Neural cell (in vitro differentiated cells): ENCODE results near the gene MBD5.

Source experiments
- CTCF ChIP-seq: fragments of 450-650 bp; IDR thresholded peaks from 2 replicates; pipeline ENCODE4 v1.5.1; 2014; ENCODE audit warnings: antibody characterized with exemption, mild to moderate bottlenecking, moderate library complexity; ENCODE audit not compliant: poor library complexity, severe bottlenecking
- MXI1 ChIP-seq: fragments of 450-650 bp; conservative IDR thresholded peaks from 2 replicates; pipeline ENCODE4 v1.6.1; 2014; ENCODE audit warnings: antibody characterized with exemption, mild to moderate bottlenecking; ENCODE audit not compliant: poor library complexity, severe bottlenecking
- REST ChIP-seq: IDR thresholded peaks from 2 replicates; pipeline ENCODE4 v1.6.1; 2012; ENCODE audit warnings: borderline replicate concordance
- SMC3 ChIP-seq: fragments of 450-650 bp; conservative IDR thresholded peaks from 2 replicates; pipeline ENCODE4 v1.6.1; 2014; ENCODE audit warnings: antibody characterized with exemption, mild to moderate bottlenecking, moderate library complexity; ENCODE audit not compliant: poor library complexity

GRCh38 chr2:148167241-148167766, 146.4 kb downstream of the MBD5 start:
- no peak for TF ChIP-seq SMC3
- no peak for TF ChIP-seq REST
- no peak for TF ChIP-seq MXI1
- no peak for TF ChIP-seq CTCF
